ENCODE results near the gene TGFBR2. TPM values are rescaled to one million over a fixed set of nuclear protein-coding genes. Genes with fewer than 3 reads are reported as not detected.
A peak's percentile ranks its signal among the peaks of the same experiment; 100 is the strongest.

Gene TGFBR2
- total and polyA plus RNA-seq, 2 of the 13 experiments (the other 11 are each of a cell fraction or from before 2014, with no cell fraction given), result 82.2 to 187 TPM

DNA sequence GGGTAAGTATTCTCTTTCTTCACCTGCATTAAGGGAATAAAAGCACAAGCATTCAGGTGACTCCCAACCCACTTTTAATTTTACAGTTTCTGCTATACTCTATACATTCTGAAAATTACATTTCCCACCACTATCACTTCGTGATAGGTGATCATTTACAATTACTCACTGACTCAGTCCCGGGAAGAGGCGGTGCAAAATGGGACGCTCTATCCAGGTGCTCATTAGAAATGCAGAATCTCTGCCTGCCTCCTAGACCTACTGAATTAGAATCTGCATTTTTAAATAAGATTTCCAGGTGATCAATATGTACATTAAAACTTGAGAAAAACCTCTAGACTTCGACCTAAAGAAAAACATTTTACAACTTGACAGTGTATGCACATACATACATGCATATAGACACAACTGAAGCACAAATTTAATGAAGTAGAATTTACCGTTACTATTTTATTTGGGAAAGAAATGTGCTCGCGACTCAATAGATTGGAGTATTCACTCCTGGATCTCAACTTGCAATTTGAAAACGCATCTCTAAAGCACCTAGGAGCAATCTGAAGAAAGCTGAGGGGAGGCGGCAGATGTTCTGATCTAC lies 598 bp upstream of the TGFBR2 start (continued):
- TF ChIP-seq, protein P1, sequence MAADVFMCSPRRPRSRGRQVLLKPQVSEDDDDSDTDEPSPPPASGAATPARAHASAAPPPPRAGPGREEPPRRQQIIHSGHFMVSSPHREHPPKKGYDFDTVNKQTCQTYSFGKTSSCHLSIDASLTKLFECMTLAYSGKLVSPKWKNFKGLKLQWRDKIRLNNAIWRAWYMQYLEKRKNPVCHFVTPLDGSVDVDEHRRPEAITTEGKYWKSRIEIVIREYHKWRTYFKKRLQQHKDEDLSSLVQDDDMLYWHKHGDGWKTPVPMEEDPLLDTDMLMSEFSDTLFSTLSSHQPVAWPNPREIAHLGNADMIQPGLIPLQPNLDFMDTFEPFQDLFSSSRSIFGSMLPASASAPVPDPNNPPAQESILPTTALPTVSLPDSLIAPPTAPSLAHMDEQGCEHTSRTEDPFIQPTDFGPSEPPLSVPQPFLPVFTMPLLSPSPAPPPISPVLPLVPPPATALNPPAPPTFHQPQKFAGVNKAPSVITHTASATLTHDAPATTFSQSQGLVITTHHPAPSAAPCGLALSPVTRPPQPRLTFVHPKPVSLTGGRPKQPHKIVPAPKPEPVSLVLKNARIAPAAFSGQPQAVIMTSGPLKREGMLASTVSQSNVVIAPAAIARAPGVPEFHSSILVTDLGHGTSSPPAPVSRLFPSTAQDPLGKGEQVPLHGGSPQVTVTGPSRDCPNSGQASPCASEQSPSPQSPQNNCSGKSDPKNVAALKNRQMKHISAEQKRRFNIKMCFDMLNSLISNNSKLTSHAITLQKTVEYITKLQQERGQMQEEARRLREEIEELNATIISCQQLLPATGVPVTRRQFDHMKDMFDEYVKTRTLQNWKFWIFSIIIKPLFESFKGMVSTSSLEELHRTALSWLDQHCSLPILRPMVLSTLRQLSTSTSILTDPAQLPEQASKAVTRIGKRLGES (CRISPR knock-in tag; IDR thresholded peaks at IDR 0.05; ENCODE audit: borderline replicate concordance), result 0 out of 2 replicates have a peak, but pooled peaks have one; percentile 66
- TF ChIP-seq MIER3 (CRISPR knock-in tag; IDR thresholded peaks at IDR 0.05; ENCODE audit: borderline replicate concordance) (no peak), SYNCRIP (IDR thresholded peaks at IDR 0.05; ENCODE audit: insufficient read depth, low read depth, low read length) (no peak), CAMTA2 (CRISPR knock-in tag; IDR thresholded peaks at IDR 0.05; ENCODE audit: borderline replicate concordance) (no peak), ZNF530 (CRISPR knock-in tag; IDR thresholded peaks at IDR 0.05; ENCODE audit: low read depth) (no peak), ZFAT (CRISPR knock-in tag; conservative IDR thresholded peaks at IDR 0.05) (no peak), SALL1 (CRISPR knock-in tag; IDR thresholded peaks at IDR 0.05) (no peak), PCBP2 (optimal IDR thresholded peaks at IDR 0.05; ENCODE audit: low read depth, low read length, poor library complexity, severe bottlenecking) (no peak), PHF21A (CRISPR knock-in tag; IDR thresholded peaks at IDR 0.05) (no peak), ZNF75D (CRISPR knock-in tag; IDR thresholded peaks at IDR 0.05; ENCODE audit: borderline replicate concordance) (no peak), TCF12 (IDR thresholded peaks at IDR 0.05) (no peak), TCF12 (CRISPR knock-in tag; IDR thresholded peaks at IDR 0.05) (no peak), ZMYM3 (CRISPR knock-in tag; IDR thresholded peaks at IDR 0.05) (no peak), ZNF567 (CRISPR knock-in tag; IDR thresholded peaks at IDR 0.05; ENCODE audit: borderline replicate concordance) (no peak)
- TF ChIP-seq, protein P2, sequence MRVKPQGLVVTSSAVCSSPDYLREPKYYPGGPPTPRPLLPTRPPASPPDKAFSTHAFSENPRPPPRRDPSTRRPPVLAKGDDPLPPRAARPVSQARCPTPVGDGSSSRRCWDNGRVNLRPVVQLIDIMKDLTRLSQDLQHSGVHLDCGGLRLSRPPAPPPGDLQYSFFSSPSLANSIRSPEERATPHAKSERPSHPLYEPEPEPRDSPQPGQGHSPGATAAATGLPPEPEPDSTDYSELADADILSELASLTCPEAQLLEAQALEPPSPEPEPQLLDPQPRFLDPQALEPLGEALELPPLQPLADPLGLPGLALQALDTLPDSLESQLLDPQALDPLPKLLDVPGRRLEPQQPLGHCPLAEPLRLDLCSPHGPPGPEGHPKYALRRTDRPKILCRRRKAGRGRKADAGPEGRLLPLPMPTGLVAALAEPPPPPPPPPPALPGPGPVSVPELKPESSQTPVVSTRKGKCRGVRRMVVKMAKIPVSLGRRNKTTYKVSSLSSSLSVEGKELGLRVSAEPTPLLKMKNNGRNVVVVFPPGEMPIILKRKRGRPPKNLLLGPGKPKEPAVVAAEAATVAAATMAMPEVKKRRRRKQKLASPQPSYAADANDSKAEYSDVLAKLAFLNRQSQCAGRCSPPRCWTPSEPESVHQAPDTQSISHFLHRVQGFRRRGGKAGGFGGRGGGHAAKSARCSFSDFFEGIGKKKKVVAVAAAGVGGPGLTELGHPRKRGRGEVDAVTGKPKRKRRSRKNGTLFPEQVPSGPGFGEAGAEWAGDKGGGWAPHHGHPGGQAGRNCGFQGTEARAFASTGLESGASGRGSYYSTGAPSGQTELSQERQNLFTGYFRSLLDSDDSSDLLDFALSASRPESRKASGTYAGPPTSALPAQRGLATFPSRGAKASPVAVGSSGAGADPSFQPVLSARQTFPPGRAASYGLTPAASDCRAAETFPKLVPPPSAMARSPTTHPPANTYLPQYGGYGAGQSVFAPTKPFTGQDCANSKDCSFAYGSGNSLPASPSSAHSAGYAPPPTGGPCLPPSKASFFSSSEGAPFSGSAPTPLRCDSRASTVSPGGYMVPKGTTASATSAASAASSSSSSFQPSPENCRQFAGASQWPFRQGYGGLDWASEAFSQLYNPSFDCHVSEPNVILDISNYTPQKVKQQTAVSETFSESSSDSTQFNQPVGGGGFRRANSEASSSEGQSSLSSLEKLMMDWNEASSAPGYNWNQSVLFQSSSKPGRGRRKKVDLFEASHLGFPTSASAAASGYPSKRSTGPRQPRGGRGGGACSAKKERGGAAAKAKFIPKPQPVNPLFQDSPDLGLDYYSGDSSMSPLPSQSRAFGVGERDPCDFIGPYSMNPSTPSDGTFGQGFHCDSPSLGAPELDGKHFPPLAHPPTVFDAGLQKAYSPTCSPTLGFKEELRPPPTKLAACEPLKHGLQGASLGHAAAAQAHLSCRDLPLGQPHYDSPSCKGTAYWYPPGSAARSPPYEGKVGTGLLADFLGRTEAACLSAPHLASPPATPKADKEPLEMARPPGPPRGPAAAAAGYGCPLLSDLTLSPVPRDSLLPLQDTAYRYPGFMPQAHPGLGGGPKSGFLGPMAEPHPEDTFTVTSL (CRISPR knock-in tag; IDR thresholded peaks at IDR 0.05; ENCODE audit: borderline replicate concordance), result no peak
- TF ChIP-seq, protein P3, sequence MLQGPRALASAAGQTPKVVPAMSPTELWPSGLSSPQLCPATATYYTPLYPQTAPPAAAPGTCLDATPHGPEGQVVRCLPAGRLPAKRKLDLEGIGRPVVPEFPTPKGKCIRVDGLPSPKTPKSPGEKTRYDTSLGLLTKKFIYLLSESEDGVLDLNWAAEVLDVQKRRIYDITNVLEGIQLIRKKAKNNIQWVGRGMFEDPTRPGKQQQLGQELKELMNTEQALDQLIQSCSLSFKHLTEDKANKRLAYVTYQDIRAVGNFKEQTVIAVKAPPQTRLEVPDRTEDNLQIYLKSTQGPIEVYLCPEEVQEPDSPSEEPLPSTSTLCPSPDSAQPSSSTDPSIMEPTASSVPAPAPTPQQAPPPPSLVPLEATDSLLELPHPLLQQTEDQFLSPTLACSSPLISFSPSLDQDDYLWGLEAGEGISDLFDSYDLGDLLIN (CRISPR knock-in tag; IDR thresholded peaks at IDR 0.05; ENCODE audit: borderline replicate concordance), result no peak

All from HepG2 (cell line).